Body of pancreas (tissue), 4 donors: ENCODE results near the gene TMEM151B. TPM values are rescaled to one million over a fixed set of nuclear protein-coding genes. Genes with fewer than 3 reads are reported as not detected.
A peak's percentile ranks its signal among the peaks of the same experiment; 100 is the strongest.
"Not testable (repeated sequence)": the region's sequence is repeated elsewhere in the genome, so short reads cannot be mapped to it uniquely, and the experiment has no call there.

Experiments
- ATAC-seq: fragments of 150-250 bp; one replicate; pipeline ENCODE4 v1.9.1; 2016
- DNase-seq, 4 donors: peaks; one replicate each; pipeline ENCODE4 v3.0.0-alpha.2; 2019
- H3K27ac ChIP-seq, 4 donors: fragments of 200-600 bp; sonication (generic); 1 replicate in 3 of 4; 2 replicates in 1 of 4; pipeline versions ENCODE4 v1.5.1 to v1.6.1; 2016 to 2019; ENCODE audit warnings: mild to moderate bottlenecking in 1 of 4, mixed read lengths in 1 of 4, moderate library complexity in 1 of 4
- H3K27me3 ChIP-seq, 2 donors: fragments of 200-600 bp; sonication (generic); one replicate each; pipeline ENCODE4 v1.6.0; 2016; ENCODE audit warnings: mild to moderate bottlenecking in 1 of 2
- H3K36me3 ChIP-seq, 2 donors: fragments of 200-600 bp; sonication (generic); replicated peaks in 1 of 2; 2 replicates each; pipeline ENCODE4 v1.5.1; 2016; ENCODE audit warnings: low read depth in 2 of 2; ENCODE audit not compliant: insufficient read depth in 1 of 2
- H3K4me1 ChIP-seq: fragments of 200-600 bp; sonication (generic); one replicate; pipeline ENCODE4 v1.6.0; 2016
- H3K4me3 ChIP-seq, 2 donors: fragments of 200-600 bp; sonication (generic); 1 replicate in 1 of 2; 2 replicates in 1 of 2; pipeline ENCODE4 v1.5.1; 2016 to 2019
- H3K9me3 ChIP-seq, 3 donors: fragments of 200-600 bp; sonication (generic); 1 replicate in 2 of 3; 2 replicates in 1 of 3; pipeline ENCODE4 v1.5.1; 2016
- CTCF ChIP-seq, 7 experiments: fragments of 450-650 bp in 4 of 7; fragments of 200-600 bp in 3 of 7; sonication (generic) in 3 of 7; IDR thresholded peaks; one replicate each; pipeline ENCODE4 v1.5.1; 2016 to 2019; ENCODE audit warnings: antibody characterized with exemption in 7 of 7
- POLR2A ChIP-seq, 3 donors: fragments of 450-650 bp; IDR thresholded peaks; one replicate each; pipeline ENCODE4 v1.6.1; 2016; ENCODE audit warnings: antibody characterized with exemption in 3 of 3, mild to moderate bottlenecking in 2 of 3
- WGBS, 2 donors: methylation state at CpG; one replicate each; pipeline ENCODE4 v1.1.5; 2017; 5-methylcytosine and 5-hydroxymethylcytosine counted together
- intact Hi-C: fragments of 100-400 bp; cut with DNase I; formaldehyde crosslinking; loops from one replicate; pipeline ENCODE4 v1.15.1; 2023
- total RNA-seq, 2 donors: library from RNA; depleted of rRNA; stranded (reverse); fragments of >200 nt; gene quantifications; one replicate each; pipeline ENCODE4 v1.1.0, GENCODE V29; 2016

TMEM151B gene
- total RNA-seq, 2 donors from 2014 or later = under 0.01 to 0.66 TPM

DNA sequence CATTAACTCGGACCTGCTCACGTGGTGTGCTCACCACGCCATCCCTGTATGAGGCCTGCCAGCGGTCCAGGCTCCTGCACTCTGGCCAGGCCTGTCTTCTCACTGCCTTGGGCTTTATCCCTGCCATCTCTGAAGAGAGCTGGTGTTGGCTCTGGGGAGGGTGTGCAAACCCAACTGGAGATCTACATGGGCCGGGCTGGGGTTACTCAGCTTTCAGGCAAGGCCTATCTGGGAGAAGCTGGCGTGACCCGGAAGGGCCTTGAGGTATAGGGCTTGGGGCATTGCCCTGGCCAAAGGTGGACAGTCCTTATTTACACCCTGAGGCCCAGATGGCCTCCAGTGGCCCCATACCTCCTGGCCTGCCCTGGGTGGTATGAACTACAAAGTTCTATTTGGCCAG lies 41.8 kb upstream of the TMEM151B start:
- intact Hi-C loops = no loop called here

GRCh38 chr6:44228836-44229235 lies 41.4 kb upstream of the TMEM151B start:
- Histone ChIP-seq H3K27me3 (no peaks in the 10 kb centered on the region), H3K4me3 (no peak overlapping the region), H3K27ac (no peak overlapping the region), H3K36me3 (peaks cover 0 to 12% of the 10 kb centered on the region in 2 donors), H3K9me3 (no peaks in the 10 kb centered on the region), H3K4me1 (peaks cover 65% of the 10 kb centered on the region)
- no peak for ATAC-seq
- intact Hi-C loops = no loop called here
- 76 to 83% methylated on average over 5 of the region's 5 CpGs for WGBS, 2 donors
- no peak for DNase-seq
- TF ChIP-seq CTCF (IDR thresholded peaks at IDR 0.05) = no peak
- no peak for TF ChIP-seq POLR2A (IDR thresholded peaks at IDR 0.05)

More for the DNA sequence above, 41.8 kb upstream of the TMEM151B start:
- Histone ChIP-seq H3K27ac (no peak overlapping the region), H3K9me3 (no peaks in the 10 kb centered on the region), H3K4me3 (no peak overlapping the region), H3K4me1 (peaks cover 63% of the 10 kb centered on the region), H3K36me3 (peaks cover 0 to 12% of the 10 kb centered on the region in 2 donors), H3K27me3 (no peaks in the 10 kb centered on the region)
- 80 to 90% methylated on average over 3 to 7 of the region's 7 CpGs for WGBS, 2 donors
- TF ChIP-seq CTCF (IDR thresholded peaks at IDR 0.05) (no peak), POLR2A (IDR thresholded peaks at IDR 0.05) (no peak)
- DNase-seq (no peak), ATAC-seq (no peak)

- no peak for ATAC-seq
- WGBS, 2 donors = 66 to 69% methylated on average over 8 to 10 of the region's 11 CpGs
- H3K27ac ChIP-seq = no peak overlapping the region
- peaks cover 65% of the 10 kb centered on the region for H3K4me1 ChIP-seq
- no peaks in the 10 kb centered on the region for H3K9me3 ChIP-seq
- H3K4me3 ChIP-seq = no peak overlapping the region
- H3K27me3 ChIP-seq = no peaks in the 10 kb centered on the region
- peaks cover 0 to 12% of the 10 kb centered on the region in 2 donors for H3K36me3 ChIP-seq
- intact Hi-C loops = loop anchor here (5.0 kb wide), 1 partner anchor 57 kb away; no protein-coding TSS in a partner anchor
- DNase-seq = peak in 1 of 4 donors; percentile 32
- TF ChIP-seq CTCF (IDR thresholded peaks at IDR 0.05) = no peak
- TF ChIP-seq POLR2A (IDR thresholded peaks at IDR 0.05) = no peak
Measured at GRCh38 chr6:44229376-44230033, 40.7 kb upstream of the TMEM151B start.

DNA sequence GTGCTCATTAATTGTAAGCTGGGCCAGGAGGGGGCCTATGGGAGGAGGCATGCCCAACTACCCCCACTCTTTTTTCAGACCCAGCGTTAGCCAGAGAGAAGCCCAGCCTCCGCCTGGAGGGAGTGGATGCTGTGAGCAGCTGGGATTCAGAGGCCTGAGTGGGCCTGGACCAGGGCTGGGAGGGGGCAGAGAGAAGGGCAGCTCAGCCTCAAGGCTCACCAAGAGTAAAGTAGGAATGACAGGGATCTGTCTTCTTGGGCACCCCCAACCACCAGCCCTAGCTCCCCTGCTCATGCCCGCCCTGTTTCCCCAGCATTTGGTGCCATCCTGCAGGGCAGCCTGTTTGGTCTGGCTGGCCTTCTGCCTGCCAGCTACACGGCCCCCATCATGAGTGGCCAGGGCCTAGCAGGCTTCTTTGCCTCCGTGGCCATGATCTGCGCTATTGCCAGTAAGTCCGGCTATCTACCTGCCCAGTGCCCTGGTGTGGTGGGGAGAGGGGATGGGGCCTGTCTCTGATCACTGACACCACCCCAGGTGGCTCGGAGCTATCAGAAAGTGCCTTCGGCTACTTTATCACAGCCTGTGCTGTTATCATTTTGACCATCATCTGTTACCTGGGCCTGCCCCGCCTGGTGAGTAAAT lies 40.1 kb upstream of the TMEM151B start:
- DNase-seq = no peak
- intact Hi-C loops = loop anchor here (5.0 kb wide), 1 partner anchor 58 kb away; no protein-coding TSS in a partner anchor
- no peak for TF ChIP-seq POLR2A (IDR thresholded peaks at IDR 0.05)
- TF ChIP-seq CTCF (IDR thresholded peaks at IDR 0.05) = no peak
- Histone ChIP-seq H3K4me1 (peaks cover 65% of the 10 kb centered on the region), H3K9me3 (no peaks in the 10 kb centered on the region), H3K27ac (no peak overlapping the region), H3K27me3 (no peaks in the 10 kb centered on the region), H3K4me3 (no peak overlapping the region), H3K36me3 (peaks cover 0 to 12% of the 10 kb centered on the region in 2 donors)
- ATAC-seq = no peak
- WGBS, 2 donors = 82 to 95% methylated on average over 3 to 9 of the region's 10 CpGs

DNA sequence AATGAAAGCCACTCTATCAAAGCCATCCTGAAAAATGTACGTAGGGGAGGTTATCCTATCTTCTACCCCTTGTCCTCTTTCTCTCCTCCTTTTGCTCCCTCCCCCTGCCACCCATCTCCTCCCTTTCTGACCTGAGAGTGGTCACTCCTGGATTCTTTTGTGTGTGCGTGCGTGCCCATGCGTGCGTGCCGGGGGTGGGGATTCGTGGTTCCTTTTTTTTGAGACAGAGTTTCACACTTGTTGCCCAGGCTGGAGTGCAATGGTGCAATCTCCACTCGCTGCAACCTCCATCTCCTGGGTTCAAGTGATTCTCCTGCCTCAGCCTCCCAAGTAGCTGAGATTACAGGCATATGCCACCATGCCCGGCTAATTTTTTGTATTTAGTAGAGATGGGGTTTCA lies 38.8 kb upstream of the TMEM151B start:
- peaks cover 0 to 12% of the 10 kb centered on the region in 2 donors for H3K36me3 ChIP-seq
- H3K27ac ChIP-seq, H3K9me3 ChIP-seq, H3K4me3 ChIP-seq, H3K27me3 ChIP-seq, ATAC-seq, DNase-seq: not testable (repeated sequence)
- peaks cover 61% of the 10 kb centered on the region for H3K4me1 ChIP-seq
- 88 to 99% methylated on average over 8 to 9 of the region's 9 CpGs for WGBS, 2 donors
- intact Hi-C loops = loop anchor here (5.0 kb wide), 1 partner anchor 59 kb away; no protein-coding TSS in a partner anchor
